ENCODE measurements around the gene MEGF10.
A peak's percentile ranks its signal among the peaks of the same experiment; 100 is the strongest.

MEGF10 gene

GRCh38 chr5:127447827-127448226 lies 157.2 kb downstream of the MEGF10 start:
- DNase-seq = no peak

- no peak for DNase-seq
Observed at GRCh38 chr5:127450046-127450445, 159.4 kb downstream of the MEGF10 start.

- no peak for DNase-seq
Observed at GRCh38 chr5:127451096-127451495, 160.5 kb downstream of the MEGF10 start.

- DNase-seq = no peak
Observed at GRCh38 chr5:127452626-127453025, 162.0 kb downstream of the MEGF10 start.

- no peak for DNase-seq
Observed at GRCh38 chr5:127471211-127471610, 180.6 kb downstream of the MEGF10 start.

- DNase-seq = no peak
Observed at GRCh38 chr5:127472700-127473099, 182.1 kb downstream of the MEGF10 start.

DNA sequence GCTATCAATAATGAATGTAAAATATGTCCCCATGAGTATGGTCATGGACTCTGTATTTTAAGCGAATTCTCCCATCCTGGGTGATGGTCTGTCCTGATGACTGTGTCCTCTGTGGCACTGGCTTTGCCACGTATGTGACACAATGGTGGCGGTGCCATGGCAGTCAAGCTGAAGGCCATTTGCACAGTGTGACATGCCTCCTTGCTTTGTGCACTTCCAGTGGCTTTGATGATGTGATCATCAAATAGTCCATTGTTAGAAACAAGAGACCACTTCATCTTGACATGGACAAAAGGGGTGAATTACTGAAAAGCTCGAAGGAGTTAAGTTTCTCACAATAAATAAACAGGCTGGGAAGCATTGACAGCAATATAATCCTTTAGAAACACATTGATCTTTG lies 195.9 kb downstream of the MEGF10 start:
- peak in 1 of 2 donors; percentile 12 for DNase-seq

GRCh38 chr5:127492854-127493738 lies 202.5 kb downstream of the MEGF10 start:
- peak in 1 of 2 donors; percentile 90 for DNase-seq

DNA sequence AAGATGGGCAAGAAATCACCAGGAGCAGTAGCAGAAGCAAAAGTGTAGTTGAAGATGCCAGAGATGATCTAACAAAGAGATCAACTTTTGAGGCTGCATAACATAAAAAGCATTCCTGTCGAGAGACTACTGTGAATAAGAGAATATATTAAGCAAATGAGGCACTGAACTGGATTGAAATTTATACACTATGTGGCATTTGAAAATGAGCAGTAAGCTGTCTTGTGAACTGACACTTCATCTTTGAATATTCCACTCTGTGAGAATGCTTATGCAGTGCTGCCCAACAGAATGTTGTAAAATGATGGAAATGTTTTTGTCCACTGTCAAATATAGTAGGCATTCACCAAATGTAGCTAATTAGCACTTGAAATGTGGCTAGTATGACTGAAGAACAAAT lies 208.0 kb downstream of the MEGF10 start:
- DNase-seq = no peak

- no peak for DNase-seq
Observed at GRCh38 chr5:127505905-127506304, 215.3 kb downstream of the MEGF10 start.

DNA sequence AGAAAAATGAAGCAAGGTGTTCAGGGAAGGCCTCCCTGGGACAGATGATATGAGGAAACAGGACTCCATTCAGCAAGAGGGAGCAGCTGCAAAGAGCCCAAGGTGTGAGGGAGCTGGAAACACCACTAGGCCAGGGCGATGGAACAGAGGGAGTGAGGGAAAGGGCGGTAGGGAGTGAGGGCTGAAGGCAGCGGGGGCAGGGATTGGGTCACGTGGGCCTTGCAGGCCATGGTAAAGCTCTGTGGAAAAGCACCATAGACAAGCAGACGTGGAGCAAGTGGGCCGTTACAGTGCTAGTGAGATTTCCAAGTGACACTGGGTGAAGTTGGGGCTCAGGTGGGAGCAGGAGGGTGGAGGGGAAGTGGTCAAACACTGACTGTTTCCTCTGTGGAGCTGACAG lies 216.0 kb downstream of the MEGF10 start:
- no peak for DNase-seq

GRCh38 chr5:127508644-127509373 lies 218.2 kb downstream of the MEGF10 start:
- no peak for DNase-seq
